Esophagus muscularis mucosa (tissue), 2 donors: ENCODE data around the gene C16orf96.

Source experiments
- POLR2A ChIP-seq: fragments of 450-650 bp; IDR thresholded peaks from one replicate; pipeline ENCODE4 v1.6.1; 2017; ENCODE audit warnings: antibody characterized with exemption, moderate library complexity, mild to moderate bottlenecking, low read depth
- POLR2AphosphoS5 ChIP-seq, 2 donors: sonication (generic); formaldehyde crosslinking; IDR thresholded peaks; one replicate each; pipeline ENCODE4 v1.6.1; 2017; ENCODE audit warnings: antibody characterized with exemption in 2 of 2

DNA sequence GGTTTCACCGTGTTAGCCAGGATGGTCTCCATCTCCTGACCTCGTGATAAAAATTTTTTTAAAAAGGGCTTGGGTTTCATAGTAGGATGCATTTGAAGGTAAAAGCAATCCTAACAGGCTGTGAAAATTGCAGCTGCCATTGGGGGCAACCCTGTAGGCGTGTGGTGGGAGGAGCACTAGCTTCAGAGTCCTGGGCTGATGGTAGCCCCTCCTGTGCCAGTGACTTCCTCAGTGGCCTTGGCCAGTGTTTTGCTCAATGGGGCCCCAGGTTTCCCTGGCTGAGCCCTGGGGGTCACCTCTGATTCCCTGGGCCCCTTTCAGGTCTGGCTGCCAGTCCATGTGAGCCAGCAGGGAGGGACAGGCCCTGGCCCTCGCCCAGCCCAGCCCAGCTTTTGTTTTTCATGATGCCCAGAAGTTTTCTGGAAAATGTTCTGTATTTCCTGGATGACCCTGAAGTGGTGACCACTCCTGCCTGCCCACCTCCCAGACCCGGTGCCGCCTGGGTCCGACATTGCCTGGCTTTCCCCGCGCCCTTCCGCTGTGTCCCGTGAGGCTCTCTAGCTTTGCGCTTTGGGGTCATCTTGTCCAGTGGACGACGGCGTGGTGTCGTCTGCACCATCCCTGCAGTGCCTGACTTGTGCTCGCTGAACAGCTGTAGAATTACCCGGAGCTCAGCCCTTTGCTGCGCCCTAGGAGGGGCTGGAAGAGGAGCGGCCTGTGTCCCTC is 77.9 kb downstream of the C16orf96 start:
- TF ChIP-seq POLR2A = no peak
- TF ChIP-seq POLR2AphosphoS5 (IDR thresholded peaks at IDR 0.05) = no peak
